ENCODE data around the gene KIT. TPM values are rescaled to one million over a fixed set of nuclear protein-coding genes. Genes with fewer than 3 reads are reported as not detected.

KIT gene
- polyA plus RNA-seq, 1 experiment, result 3.3 TPM

DNA sequence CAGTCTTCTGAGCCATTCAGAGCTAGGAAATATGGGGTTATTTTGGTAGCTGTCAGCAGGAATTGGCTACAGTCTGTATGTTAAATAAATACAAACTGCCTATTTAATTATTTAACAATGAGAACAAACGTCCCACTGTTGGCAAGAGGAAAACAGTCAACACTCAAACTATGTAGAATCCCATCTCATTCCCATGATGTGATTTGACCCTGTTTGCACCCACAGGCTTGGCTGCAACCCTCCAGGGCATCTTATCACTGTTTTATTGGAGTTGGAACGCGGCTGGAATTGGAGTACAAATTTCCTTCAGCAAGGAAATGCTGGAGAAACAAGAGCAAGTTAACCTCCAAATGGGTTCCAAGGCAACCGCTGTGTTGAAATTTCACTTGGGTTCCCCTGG lies 124.0 kb downstream of the KIT start:
- CTCF ChIA-PET, result interaction anchor here (0.6 kb wide), 1 partner anchor 1296 kb away, joined by 3 read pairs; no protein-coding TSS in a partner anchor
- POLR2A ChIA-PET, result no interaction called here
- H3K27me3 ChIP-seq (ENCODE audit: control insufficient read depth, insufficient read depth, low read length), result no peaks in the 10 kb centered on the region; the same call in 1 of the 2 replicates
- no peak overlapping the region for H3K4me3 ChIP-seq (ENCODE audit: low read depth, low read length)
- no peaks in the 10 kb centered on the region for H3K36me3 ChIP-seq (ENCODE audit: control insufficient read depth, insufficient read depth, low read length)
- DNase-seq (ENCODE audit: low read depth), result peak; percentile 43
- TF ChIP-seq, protein P1, sequence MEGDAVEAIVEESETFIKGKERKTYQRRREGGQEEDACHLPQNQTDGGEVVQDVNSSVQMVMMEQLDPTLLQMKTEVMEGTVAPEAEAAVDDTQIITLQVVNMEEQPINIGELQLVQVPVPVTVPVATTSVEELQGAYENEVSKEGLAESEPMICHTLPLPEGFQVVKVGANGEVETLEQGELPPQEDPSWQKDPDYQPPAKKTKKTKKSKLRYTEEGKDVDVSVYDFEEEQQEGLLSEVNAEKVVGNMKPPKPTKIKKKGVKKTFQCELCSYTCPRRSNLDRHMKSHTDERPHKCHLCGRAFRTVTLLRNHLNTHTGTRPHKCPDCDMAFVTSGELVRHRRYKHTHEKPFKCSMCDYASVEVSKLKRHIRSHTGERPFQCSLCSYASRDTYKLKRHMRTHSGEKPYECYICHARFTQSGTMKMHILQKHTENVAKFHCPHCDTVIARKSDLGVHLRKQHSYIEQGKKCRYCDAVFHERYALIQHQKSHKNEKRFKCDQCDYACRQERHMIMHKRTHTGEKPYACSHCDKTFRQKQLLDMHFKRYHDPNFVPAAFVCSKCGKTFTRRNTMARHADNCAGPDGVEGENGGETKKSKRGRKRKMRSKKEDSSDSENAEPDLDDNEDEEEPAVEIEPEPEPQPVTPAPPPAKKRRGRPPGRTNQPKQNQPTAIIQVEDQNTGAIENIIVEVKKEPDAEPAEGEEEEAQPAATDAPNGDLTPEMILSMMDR (IDR thresholded peaks at IDR 0.05; ENCODE audit: insufficient read depth, low read depth, low read length), result no peak

DNA sequence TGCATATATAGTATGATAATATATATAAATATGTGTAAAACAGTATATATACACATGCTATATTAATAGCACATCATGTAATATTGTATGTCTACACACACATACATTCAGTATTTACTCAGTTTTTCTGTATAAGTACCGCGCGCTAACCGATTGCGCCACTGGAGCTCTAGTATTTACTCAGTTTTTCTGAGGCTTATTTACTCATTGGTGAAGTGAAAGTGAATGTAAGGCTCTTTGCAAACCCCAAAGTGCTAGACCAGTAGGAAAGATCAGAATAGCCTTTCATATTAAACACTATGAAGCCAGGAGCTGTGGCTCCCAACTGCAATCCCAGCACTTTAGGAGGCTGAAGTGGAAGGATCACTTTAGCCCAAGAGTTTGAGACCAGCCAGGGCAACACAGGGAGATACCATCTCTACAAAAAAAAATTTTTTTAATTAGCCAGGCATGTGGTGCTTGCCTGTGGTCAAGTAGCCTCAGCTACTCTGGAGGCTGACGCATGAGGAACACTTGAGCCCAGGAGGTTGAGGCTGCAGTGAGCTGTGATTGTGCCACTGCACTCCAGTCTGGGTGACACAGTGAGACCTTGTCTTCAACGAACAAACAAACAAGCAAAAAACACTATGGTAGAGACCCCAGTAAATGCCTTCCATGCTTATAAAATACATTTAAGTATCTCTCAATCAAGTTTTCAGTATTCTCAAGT lies 125.8 kb downstream of the KIT start:
- no peaks in the 10 kb centered on the region for H3K36me3 ChIP-seq (ENCODE audit: control insufficient read depth, insufficient read depth, low read length)
- ChIA-PET POLR2A (no interaction called here), CTCF (interaction anchor here (0.7 to 1.1 kb wide), 2 partner anchors 10 to 16 kb away, joined by 3 to 4 read pairs; no protein-coding TSS in a partner anchor)
- no peak for DNase-seq (ENCODE audit: low read depth)
- no peak overlapping the region for H3K4me3 ChIP-seq (ENCODE audit: low read depth, low read length)
- no peaks in the 10 kb centered on the region; the same call in 1 of the 2 replicates for H3K27me3 ChIP-seq (ENCODE audit: control insufficient read depth, insufficient read depth, low read length)
- TF ChIP-seq, protein P1 (IDR thresholded peaks at IDR 0.05; ENCODE audit: insufficient read depth, low read depth, low read length), result no peak

DNA sequence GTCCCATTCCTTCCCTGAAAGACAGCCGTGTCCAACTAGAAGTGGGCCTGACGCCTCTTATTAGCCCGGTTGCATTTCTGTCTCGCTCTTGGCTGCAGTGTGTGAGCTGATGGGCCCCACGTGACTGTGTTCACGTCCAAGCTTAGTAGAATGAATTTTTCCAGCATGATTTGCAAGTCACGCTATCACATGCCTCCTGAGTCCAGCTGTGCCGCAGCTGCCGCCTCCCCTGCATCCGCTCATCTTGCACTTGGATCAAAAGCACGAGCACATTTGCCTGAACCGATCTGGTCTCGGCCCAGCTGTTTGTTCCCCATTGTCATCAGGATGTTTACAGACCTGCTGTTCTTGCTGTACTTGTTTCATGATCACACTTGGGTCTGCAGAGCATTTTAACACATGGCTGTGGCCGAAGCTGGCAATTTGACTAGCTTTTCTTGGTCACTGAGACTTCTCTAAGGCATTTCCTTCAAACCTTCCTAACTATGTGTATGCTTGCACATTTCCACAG lies 126.5 kb downstream of the KIT start:
- H3K27me3 ChIP-seq (ENCODE audit: control insufficient read depth, insufficient read depth, low read length), result no peaks in the 10 kb centered on the region; the same call in 1 of the 2 replicates
- H3K36me3 ChIP-seq (ENCODE audit: control insufficient read depth, insufficient read depth, low read length), result no peaks in the 10 kb centered on the region
- POLR2A ChIA-PET, result interaction anchor here (0.7 kb wide), 1 partner anchor 114 kb away, joined by 3 read pairs; no protein-coding TSS in a partner anchor
- H3K4me3 ChIP-seq (ENCODE audit: low read depth, low read length), result no peak overlapping the region
- peak; percentile 95 for DNase-seq (ENCODE audit: low read depth)
- TF ChIP-seq, protein P1 (IDR thresholded peaks at IDR 0.05; ENCODE audit: insufficient read depth, low read depth, low read length), result no peak
- CTCF ChIA-PET, result interaction anchor here (0.7 to 1.1 kb wide), 2 partner anchors 9 to 17 kb away, joined by 3 to 4 read pairs; no protein-coding TSS in a partner anchor
